HG03469 (cell line): Measurements from ENCODE around the gene THSD7A.

ENCODE experiments used
- ATAC-seq: cut with Tn5 transposase; IDR thresholded peaks from one replicate; pipeline ENCODE4 v1.9.1; 2021; ENCODE audit warnings: mild to moderate bottlenecking, moderate library complexity, moderate number of reproducible peaks; ENCODE audit not compliant: unreplicated experiment

The THSD7A gene

GRCh38 chr7:11589251-11589650 is 242.7 kb downstream of the THSD7A start:
- no peak for ATAC-seq

- no peak for ATAC-seq
These were observed 244.2 kb downstream of the THSD7A start for GRCh38 chr7:11587814-11588213.

GRCh38 chr7:11587048-11587447 is 244.9 kb downstream of the THSD7A start:
- ATAC-seq = no peak

- no peak for ATAC-seq
These were observed 247.5 kb downstream of the THSD7A start for GRCh38 chr7:11584406-11585031.

GRCh38 chr7:11579141-11579540 is 252.9 kb downstream of the THSD7A start:
- no peak for ATAC-seq

GRCh38 chr7:11576310-11576709 is 255.7 kb downstream of the THSD7A start:
- no peak for ATAC-seq

- no peak for ATAC-seq
These were observed 258.8 kb downstream of the THSD7A start for GRCh38 chr7:11573128-11573750.

- no peak for ATAC-seq
These were observed 261.0 kb downstream of the THSD7A start for GRCh38 chr7:11570922-11571550.

DNA sequence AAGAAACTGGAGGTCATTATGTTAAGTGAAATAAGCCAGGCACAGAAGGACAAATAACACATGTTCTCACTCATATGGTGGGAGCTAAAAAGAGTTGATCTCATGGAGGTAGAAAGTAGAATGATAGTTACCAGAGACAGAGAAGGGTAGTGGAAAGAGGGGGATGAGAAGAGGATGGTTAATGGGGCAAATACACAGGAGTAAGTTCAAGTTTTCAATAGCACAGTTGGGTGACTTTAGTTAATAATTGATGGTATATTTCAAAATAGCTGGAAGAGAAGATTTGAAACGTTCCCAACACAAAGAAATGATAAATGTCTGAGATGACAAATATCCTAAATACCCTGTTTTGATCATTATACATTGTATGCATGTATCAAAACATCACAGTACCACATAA is 261.8 kb downstream of the THSD7A start:
- ATAC-seq = no peak

GRCh38 chr7:11567571-11567970 is 264.4 kb downstream of the THSD7A start:
- no peak for ATAC-seq

DNA sequence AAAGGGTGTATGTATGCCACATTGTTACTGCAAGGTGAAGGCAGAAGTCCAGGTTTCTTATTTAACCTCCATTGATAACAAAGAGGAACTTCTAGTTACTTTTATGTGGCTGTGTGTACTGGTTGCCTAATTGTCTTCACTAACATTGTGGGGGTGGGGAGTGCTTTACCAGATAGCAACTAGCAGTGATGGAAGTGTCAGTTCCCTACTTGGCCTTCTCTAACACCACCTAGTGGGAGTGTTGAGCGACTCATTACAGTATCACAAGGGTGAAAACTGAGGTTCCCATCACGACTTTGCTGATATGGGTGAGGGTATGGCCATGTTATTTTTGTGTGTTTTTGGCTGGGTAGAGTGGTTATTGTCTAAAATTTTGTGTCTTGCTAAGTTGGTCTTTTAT is 274.4 kb downstream of the THSD7A start:
- ATAC-seq = peak; percentile 89

DNA sequence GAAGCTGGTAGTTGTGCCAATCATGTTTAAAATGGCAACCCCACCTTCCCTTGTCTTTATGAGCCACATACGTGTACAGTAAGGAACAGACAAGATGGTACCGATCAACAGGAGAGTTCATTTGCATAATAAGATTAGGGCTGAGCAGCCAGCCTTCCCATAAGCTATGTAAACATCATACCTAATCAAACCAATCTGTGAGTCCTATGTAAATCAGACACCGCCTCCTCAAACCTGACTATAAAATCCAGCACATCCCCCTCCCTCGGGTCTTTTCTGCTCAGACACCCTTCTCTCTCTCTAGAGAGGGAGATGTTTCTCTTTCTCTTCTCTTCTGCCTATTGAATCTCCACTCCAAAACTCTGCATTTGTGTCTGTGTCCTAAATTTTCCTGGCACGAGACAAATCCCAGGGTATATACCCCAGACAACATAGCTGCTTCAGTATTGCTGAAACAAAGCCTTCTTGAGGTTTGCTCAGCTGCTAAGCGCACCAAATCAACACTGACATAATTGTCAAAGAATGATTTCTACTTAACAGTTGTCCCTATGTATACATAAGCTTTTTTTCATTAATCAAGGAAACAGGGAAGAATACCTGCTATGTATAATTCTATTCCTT is 279.2 kb downstream of the THSD7A start:
- no peak for ATAC-seq

GRCh38 chr7:11551470-11551869 is 280.5 kb downstream of the THSD7A start:
- ATAC-seq = no peak

DNA sequence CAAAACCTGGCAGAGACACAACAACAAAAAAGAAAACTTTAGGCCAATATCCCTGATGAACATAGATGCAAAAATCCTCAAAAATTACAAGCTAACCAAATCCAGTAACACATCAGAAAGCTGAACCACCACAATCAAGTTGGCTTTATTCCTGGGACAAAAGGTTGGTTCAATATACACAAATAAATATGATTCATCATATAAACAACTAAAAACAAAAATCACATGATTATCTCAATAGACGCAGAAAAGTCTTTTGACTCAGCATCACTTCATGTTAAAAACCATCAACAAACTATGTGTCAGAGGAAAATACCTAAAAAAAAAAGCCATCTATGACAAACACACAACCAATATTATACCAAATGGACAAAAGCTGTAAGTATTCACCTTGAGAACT is 283.5 kb downstream of the THSD7A start:
- no peak for ATAC-seq

DNA sequence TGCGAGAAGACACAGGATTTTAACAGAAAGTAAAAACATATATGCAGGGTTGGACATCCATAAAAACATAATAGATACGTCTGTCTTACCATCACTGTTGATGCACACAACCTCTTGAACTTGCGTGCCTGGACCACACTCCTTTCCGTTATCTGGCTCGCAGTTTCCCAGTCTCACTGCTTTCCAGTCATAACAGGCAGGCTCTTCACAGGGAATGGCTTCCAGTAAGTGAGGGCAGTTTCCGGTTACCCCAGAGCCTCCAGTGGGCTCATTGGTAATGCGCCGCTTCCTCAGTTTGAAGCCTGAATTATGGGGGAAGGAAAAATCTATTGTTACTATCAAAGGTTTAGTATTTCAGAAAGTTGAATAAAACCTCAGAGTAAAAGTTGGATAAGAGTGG is 290.7 kb downstream of the THSD7A start:
- ATAC-seq = no peak

DNA sequence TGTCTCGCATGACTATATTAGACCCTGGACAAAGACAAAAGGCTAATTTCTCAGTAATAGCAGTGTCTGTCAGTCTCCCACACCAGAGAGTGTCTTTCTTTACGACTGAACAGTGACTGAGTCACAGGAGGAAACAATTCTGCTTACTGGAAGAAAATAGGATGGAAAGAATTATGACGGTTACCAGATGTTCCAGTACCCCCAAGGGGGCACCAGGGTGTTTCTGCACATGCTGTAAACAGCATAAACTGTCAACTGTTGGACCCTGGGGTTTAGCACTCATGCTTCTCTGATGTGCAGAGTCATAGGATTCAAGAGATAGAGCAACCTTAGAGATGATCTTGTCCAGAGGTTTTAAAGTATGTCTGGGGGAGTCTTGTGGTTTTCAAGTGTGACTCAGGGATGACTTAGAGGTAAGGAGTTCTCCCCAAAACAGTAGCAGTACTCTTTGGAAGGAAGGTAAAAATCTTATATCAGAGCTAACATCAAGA is 291.7 kb downstream of the THSD7A start:
- no peak for ATAC-seq

- ATAC-seq = no peak
These were observed 292.1 kb downstream of the THSD7A start for GRCh38 chr7:11539853-11540252.

GRCh38 chr7:11538751-11539299 is 293.2 kb downstream of the THSD7A start:
- no peak for ATAC-seq

DNA sequence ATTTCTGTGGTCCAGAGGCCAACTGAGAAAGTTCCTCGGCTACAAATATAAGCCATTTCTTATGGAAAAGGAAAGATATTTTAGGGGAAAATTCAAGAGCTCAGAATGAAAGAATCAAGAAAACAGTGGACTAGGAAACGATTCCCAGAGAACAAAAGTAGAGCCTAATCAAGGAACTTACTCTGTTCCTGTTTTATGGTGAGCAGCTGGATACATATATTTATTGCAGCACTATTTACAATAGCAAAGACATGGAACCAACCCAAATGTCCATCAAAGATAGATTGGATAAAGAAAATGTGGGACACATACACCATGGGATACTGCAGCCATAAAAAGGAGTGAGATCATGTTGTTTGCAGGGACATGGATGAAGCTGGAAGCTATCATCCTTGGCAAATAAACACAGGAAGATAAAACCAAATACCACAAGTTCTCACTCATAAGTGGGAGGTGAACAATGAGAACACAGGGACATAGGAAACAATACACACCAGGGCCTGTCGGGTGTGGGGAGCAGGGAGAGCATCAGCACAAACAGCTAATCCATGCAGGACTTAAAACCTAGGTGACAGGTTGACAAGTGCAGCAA is 298.7 kb downstream of the THSD7A start:
- ATAC-seq = no peak

GRCh38 chr7:11529382-11529781 is 302.6 kb downstream of the THSD7A start:
- no peak for ATAC-seq

DNA sequence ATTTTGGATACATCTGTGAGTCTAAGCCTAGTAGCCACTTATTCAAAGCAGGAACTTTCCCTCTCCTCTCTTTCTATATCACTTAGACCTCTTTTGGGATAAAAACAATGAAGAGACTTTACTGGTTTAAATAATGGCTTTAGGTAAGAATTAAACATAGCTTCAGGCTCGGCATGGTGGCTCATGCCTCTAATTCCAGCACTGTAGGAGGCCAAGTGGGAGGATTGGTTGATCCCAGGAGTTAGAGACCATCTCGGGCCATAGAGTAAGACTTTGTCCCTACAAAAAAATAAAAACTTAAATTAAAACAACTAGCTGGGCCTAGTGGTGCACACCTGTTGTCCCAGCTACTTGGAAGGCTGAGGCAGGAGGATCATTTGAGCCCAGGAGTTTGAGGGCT is 304.3 kb downstream of the THSD7A start:
- ATAC-seq = no peak
